ENCODE results near the gene B3GNT5. TPM values are rescaled to one million over a fixed set of nuclear protein-coding genes. Genes with fewer than 3 reads are reported as not detected.

B3GNT5 gene
- total and polyA plus RNA-seq, 10 of the 15 experiments (the other 5 are each of a cell fraction or from before 2014, with no cell fraction given), result 0.24 to 1.1 (median 0.48) TPM

GRCh38 chr3:183226333-183226890 is 26.6 kb upstream of the B3GNT5 start:
- 59% methylated on average over 7 of the region's 9 CpGs for WGBS (ENCODE audit: insufficient coverage, insufficient replicate concordance, low lambda C conversion rate, missing lambda C conversion rate)
- DNase-seq (ENCODE audit: low read depth, low spot score) (no peak), ATAC-seq (no peak), FAIRE-seq (no peak)
- no peaks in the 10 kb centered on the region for H3K9me3 ChIP-seq (replicated peaks; ENCODE audit: control insufficient read depth, insufficient read depth, low read length)
- H3K79me2 ChIP-seq (ENCODE audit: control insufficient read depth, insufficient read depth, low read length), result no peaks in the 10 kb centered on the region
- H3K9ac ChIP-seq (ENCODE audit: control insufficient read depth, insufficient read depth, low read length), result no peak overlapping the region
- no peaks in the 10 kb centered on the region for H3K4me1 ChIP-seq (ENCODE audit: control insufficient read depth, insufficient read depth, low read length)
- 0 out of 4 replicates have a peak, but pooled peaks cover 0 to 3% of the 10 kb centered on the region in 2 experiments for H3K27me3 ChIP-seq (replicated peaks in 1 of 2; ENCODE audit: control insufficient read depth in 2 of 2, insufficient read depth in 2 of 2, low read length in 1 of 2)
- RAD21 ChIA-PET (ENCODE audit: unreplicated experiment), result no interaction called here
- no TSS peak for BruUV-seq (replicated peaks)
- H3K4me3 ChIP-seq, result no peak overlapping the region
- intact Hi-C loops (cut with micrococcal nuclease; ENCODE audit: unreplicated experiment), result no loop called here
- no peaks in the 10 kb centered on the region for H4K20me1 ChIP-seq (ENCODE audit: control insufficient read depth, insufficient read depth)
- POLR2A ChIA-PET, result no interaction called here
- no peak overlapping the region for H3K27ac ChIP-seq (ENCODE audit: control insufficient read depth, insufficient read depth)
- H3K4me2 ChIP-seq (ENCODE audit: control insufficient read depth, insufficient read depth), result no peak overlapping the region
- TF ChIP-seq FOS (IDR thresholded peaks at IDR 0.05; ENCODE audit: borderline replicate concordance, extremely low read depth, insufficient read length), result no peak
- TF ChIP-seq, protein P1, sequence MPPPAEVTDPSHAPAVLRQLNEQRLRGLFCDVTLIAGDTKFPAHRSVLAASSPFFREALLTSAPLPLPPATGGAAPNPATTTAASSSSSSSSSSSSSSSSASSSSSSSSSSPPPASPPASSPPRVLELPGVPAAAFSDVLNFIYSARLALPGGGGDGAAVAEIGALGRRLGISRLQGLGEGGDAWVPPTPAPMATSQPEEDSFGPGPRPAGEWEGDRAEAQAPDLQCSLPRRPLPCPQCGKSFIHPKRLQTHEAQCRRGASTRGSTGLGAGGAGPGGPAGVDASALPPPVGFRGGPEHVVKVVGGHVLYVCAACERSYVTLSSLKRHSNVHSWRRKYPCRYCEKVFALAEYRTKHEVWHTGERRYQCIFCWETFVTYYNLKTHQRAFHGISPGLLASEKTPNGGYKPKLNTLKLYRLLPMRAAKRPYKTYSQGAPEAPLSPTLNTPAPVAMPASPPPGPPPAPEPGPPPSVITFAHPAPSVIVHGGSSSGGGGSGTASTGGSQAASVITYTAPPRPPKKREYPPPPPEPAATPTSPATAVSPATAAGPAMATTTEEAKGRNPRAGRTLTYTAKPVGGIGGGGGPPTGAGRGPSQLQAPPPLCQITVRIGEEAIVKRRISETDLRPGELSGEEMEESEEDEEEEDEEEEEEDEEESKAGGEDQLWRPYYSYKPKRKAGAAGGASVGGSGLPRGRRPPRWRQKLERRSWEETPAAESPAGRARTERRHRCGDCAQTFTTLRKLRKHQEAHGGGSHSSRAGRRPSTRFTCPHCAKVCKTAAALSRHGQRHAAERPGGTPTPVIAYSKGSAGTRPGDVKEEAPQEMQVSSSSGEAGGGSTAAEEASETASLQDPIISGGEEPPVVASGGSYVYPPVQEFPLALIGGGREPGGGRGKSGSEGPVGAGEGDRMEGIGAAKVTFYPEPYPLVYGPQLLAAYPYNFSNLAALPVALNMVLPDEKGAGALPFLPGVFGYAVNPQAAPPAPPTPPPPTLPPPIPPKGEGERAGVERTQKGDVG (CRISPR knock-in tag; IDR thresholded peaks at IDR 0.05), result no peak
- no peak for TF ChIP-seq MYB (IDR thresholded peaks at IDR 0.05; ENCODE audit: borderline replicate concordance, low read depth, low read length)
- no peak for TF ChIP-seq JUND (IDR thresholded peaks at IDR 0.05; ENCODE audit: low read depth, low read length)
- TF ChIP-seq, protein P2, sequence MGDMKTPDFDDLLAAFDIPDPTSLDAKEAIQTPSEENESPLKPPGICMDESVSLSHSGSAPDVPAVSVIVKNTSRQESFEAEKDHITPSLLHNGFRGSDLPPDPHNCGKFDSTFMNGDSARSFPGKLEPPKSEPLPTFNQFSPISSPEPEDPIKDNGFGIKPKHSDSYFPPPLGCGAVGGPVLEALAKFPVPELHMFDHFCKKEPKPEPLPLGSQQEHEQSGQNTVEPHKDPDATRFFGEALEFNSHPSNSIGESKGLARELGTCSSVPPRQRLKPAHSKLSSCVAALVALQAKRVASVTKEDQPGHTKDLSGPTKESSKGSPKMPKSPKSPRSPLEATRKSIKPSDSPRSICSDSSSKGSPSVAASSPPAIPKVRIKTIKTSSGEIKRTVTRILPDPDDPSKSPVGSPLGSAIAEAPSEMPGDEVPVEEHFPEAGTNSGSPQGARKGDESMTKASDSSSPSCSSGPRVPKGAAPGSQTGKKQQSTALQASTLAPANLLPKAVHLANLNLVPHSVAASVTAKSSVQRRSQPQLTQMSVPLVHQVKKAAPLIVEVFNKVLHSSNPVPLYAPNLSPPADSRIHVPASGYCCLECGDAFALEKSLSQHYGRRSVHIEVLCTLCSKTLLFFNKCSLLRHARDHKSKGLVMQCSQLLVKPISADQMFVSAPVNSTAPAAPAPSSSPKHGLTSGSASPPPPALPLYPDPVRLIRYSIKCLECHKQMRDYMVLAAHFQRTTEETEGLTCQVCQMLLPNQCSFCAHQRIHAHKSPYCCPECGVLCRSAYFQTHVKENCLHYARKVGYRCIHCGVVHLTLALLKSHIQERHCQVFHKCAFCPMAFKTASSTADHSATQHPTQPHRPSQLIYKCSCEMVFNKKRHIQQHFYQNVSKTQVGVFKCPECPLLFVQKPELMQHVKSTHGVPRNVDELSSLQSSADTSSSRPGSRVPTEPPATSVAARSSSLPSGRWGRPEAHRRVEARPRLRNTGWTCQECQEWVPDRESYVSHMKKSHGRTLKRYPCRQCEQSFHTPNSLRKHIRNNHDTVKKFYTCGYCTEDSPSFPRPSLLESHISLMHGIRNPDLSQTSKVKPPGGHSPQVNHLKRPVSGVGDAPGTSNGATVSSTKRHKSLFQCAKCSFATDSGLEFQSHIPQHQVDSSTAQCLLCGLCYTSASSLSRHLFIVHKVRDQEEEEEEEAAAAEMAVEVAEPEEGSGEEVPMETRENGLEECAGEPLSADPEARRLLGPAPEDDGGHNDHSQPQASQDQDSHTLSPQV (IDR thresholded peaks at IDR 0.05), result no peak
- no peak for TF ChIP-seq KDM1A (IDR thresholded peaks at IDR 0.05; ENCODE audit: borderline replicate concordance)
- TF ChIP-seq SPI1 (IDR thresholded peaks at IDR 0.05; ENCODE audit: borderline replicate concordance, insufficient read depth, low read depth, low read length), result no peak
- TF ChIP-seq SREBF2 (IDR thresholded peaks at IDR 0.05; ENCODE audit: low read length), result no peak
- no peak for TF ChIP-seq TAF1 (IDR thresholded peaks at IDR 0.05; ENCODE audit: borderline replicate concordance, low read depth, low read length)
- TF ChIP-seq, protein P3, sequence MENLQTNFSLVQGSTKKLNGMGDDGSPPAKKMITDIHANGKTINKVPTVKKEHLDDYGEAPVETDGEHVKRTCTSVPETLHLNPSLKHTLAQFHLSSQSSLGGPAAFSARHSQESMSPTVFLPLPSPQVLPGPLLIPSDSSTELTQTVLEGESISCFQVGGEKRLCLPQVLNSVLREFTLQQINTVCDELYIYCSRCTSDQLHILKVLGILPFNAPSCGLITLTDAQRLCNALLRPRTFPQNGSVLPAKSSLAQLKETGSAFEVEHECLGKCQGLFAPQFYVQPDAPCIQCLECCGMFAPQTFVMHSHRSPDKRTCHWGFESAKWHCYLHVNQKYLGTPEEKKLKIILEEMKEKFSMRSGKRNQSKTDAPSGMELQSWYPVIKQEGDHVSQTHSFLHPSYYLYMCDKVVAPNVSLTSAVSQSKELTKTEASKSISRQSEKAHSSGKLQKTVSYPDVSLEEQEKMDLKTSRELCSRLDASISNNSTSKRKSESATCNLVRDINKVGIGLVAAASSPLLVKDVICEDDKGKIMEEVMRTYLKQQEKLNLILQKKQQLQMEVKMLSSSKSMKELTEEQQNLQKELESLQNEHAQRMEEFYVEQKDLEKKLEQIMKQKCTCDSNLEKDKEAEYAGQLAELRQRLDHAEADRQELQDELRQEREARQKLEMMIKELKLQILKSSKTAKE (IDR thresholded peaks at IDR 0.05; ENCODE audit: low read depth, poor library complexity, severe bottlenecking), result no peak
- no peak for TF ChIP-seq SIN3A (IDR thresholded peaks at IDR 0.05; ENCODE audit: low read depth, low read length)
- no peak overlapping the region for H2AFZ ChIP-seq (ENCODE audit: control insufficient read depth, low read depth, low read length)
- in situ Hi-C loops (cut with MboI), result no loop called here
- CTCF ChIA-PET, result no interaction called here
- SMC1A ChIA-PET (ENCODE audit: uncharacterized antibody, unreplicated experiment), result no interaction called here
- no peaks in the 10 kb centered on the region for H3K36me3 ChIP-seq (ENCODE audit: control insufficient read depth in 2 of 2, insufficient read depth in 2 of 2, low read length in 1 of 2)
